ENCODE data around the gene COMMD7. TPM values are rescaled to one million over a fixed set of nuclear protein-coding genes. Genes with fewer than 3 reads are reported as not detected.
"Not testable (repeated sequence)": the region's sequence is repeated elsewhere in the genome, so short reads cannot be mapped to it uniquely, and the experiment has no call there.

Gene COMMD7
- total and polyA plus RNA-seq, 2 donors: 25.8 to 57.6 TPM

DNA sequence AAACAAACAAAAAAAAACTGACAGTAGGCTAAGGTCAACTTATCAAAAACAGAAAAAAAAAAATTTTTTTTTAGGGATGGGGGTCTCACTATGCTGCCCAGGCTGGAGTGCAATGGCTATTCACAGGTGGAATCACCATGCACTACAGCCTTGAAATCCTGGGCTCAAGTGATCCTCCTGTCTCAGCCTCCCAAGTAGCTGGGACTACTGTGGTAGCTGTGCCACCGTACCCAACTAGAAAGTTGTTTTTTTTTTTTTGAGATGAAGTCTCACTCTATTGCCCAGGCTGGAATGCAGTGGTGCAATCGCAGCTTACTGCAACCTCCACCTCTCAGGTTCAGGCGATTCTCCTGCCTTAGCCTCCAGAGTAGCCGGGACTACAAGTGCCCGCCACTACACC is 2.1 kb downstream of the COMMD7 start:
- no peaks in the 10 kb centered on the region for H3K36me3 ChIP-seq (ENCODE audit: control insufficient read depth in 2 of 2, insufficient read depth in 2 of 2, low read length in 1 of 2)
- H3K9me3 ChIP-seq (ENCODE audit: control insufficient read depth in 2 of 2, insufficient read depth in 1 of 2, low read length in 1 of 2): no peaks in the 10 kb centered on the region
- H3K27ac ChIP-seq (ENCODE audit: low read depth in 1 of 2, low read length in 1 of 2): no peak overlapping the region
- no peak overlapping the region for H3K4me3 ChIP-seq (ENCODE audit: low read length in 2 of 2)
- peaks cover 7 to 31% of the 10 kb centered on the region in 2 donors for H3K4me1 ChIP-seq (ENCODE audit: control insufficient read depth in 2 of 2, insufficient read depth in 2 of 2, low read length in 2 of 2)
- no peak for DNase-seq (ENCODE audit: low read depth in 6 of 9, low spot score in 9 of 9)
- WGBS: 99% methylated on average over 5 of the region's 5 CpGs
- H3K27me3 ChIP-seq (ENCODE audit: control insufficient read depth in 2 of 2, insufficient read depth in 1 of 2, low read length in 1 of 2): no peaks in the 10 kb centered on the region

DNA sequence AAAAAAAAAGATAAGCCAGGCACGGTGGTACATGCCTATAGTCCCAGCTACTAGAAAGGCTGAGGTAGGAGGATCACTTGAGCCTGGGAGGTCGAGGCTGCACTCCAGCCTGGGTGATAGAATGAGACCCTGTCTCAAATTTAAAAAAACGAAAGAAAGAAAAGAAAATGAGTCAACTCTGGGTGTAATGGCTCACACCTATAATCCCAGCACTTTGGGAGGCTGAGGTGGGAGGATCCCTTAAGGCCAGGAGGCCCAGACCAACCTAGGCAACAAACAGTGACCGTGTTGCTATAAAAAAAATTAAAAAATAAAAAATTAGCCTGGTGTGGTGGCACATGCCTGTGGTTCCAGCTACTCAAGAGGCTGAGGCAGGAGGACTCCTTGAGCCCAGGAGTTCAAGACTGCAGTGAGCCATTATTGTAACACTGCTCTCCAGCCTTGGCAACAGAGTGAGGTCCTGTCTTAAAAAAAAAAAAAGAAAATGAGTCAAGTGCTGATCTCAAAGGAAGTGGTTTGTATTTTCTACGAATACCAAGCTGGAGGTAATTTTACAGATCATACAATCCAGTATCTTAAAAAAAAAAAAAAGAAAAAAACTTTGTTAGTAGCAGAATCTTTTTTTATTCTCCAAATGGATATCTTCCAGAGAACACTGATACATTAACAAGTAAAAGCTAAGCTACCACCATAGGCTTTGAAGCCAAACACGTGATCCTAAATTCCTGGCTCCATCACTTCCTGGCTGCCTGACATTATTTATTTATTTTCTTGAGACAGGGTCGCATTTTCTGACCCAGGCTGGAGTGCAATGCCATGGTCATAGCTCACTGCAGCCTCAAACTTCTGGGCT is 5.7 kb downstream of the COMMD7 start:
- Histone ChIP-seq H3K27me3 (ENCODE audit: control insufficient read depth in 2 of 2, insufficient read depth in 1 of 2, low read length in 1 of 2) (no peaks in the 10 kb centered on the region), H3K36me3 (ENCODE audit: control insufficient read depth in 2 of 2, insufficient read depth in 2 of 2, low read length in 1 of 2) (no peaks in the 10 kb centered on the region), H3K9me3 (ENCODE audit: control insufficient read depth in 2 of 2, insufficient read depth in 1 of 2, low read length in 1 of 2) (no peaks in the 10 kb centered on the region), H3K27ac (ENCODE audit: low read depth in 1 of 2, low read length in 1 of 2) (peak overlapping the region; percentile 25 to 50), H3K4me1 (ENCODE audit: control insufficient read depth in 2 of 2, insufficient read depth in 2 of 2, low read length in 2 of 2) (peaks cover 2 to 18% of the 10 kb centered on the region in 2 donors), H3K4me3 (ENCODE audit: low read length in 2 of 2) (no peak overlapping the region)
- DNase-seq (ENCODE audit: low read depth in 6 of 9, low spot score in 9 of 9): peak in 2 of 9 donors; percentile 17 to 62
- WGBS: 69% methylated on average over 7 of the region's 7 CpGs

DNA sequence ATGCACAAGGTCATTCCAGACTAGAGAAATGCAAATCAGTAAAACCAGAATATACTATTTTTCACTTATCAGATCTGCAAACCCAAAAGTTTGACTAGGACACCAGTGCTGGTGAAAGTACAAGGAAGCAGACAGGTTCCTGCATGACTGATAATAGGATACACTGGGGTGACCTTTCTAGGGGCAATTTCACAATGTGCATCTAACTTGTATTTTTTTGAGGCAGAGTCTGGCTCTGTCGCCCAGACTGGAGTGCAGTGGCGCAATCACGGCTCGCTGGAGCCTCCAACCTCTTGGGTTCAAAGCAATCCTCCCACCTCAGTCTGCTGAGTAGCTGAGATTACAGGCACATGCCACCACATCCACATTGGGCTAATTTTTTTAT is 11.4 kb downstream of the COMMD7 start:
- Histone ChIP-seq H3K4me3 (ENCODE audit: low read length in 2 of 2) (no peak overlapping the region), H3K4me1 (ENCODE audit: control insufficient read depth in 2 of 2, insufficient read depth in 2 of 2, low read length in 2 of 2) (peaks cover 4 to 14% of the 10 kb centered on the region in 2 donors), H3K27me3 (ENCODE audit: control insufficient read depth in 2 of 2, insufficient read depth in 1 of 2, low read length in 1 of 2) (no peaks in the 10 kb centered on the region), H3K9me3 (ENCODE audit: control insufficient read depth in 2 of 2, insufficient read depth in 1 of 2, low read length in 1 of 2) (no peaks in the 10 kb centered on the region), H3K36me3 (ENCODE audit: control insufficient read depth in 2 of 2, insufficient read depth in 2 of 2, low read length in 1 of 2) (peaks cover 4 to 5% of the 10 kb centered on the region in 2 donors), H3K27ac (ENCODE audit: low read depth in 1 of 2, low read length in 1 of 2) (no peak overlapping the region)
- DNase-seq (ENCODE audit: low read depth in 6 of 9, low spot score in 9 of 9): no peak
- 83% methylated on average over 4 of the region's 4 CpGs for WGBS

DNA sequence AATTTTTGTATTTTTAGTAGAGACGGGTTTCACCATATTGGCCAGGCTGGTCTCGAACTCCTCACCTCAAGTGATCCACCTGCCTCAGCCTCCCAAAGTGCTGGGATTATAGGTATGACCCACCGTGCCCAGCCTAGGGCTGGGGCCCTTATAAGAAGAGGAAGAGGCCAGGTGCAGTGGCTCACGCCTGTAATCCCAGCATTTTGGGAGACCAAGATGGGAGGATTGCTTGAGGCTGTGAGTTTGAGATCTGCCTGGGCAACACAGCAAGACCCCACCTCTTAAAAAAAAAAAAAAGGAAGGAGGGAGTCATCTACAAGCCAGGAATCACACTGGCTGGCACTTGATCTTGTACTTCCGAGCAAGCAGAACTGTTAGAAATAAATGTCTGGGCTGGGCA is 13.9 kb downstream of the COMMD7 start:
- H3K4me1 ChIP-seq (ENCODE audit: control insufficient read depth in 2 of 2, insufficient read depth in 2 of 2, low read length in 2 of 2): peaks cover 4 to 14% of the 10 kb centered on the region in 2 donors
- not testable (repeated sequence) for H3K36me3 ChIP-seq (ENCODE audit: control insufficient read depth in 2 of 2, insufficient read depth in 2 of 2, low read length in 1 of 2); H3K4me3 ChIP-seq (ENCODE audit: low read length in 2 of 2); H3K9me3 ChIP-seq (ENCODE audit: control insufficient read depth in 2 of 2, insufficient read depth in 1 of 2, low read length in 1 of 2); H3K27ac ChIP-seq (ENCODE audit: low read depth in 1 of 2, low read length in 1 of 2); H3K27me3 ChIP-seq (ENCODE audit: control insufficient read depth in 2 of 2, insufficient read depth in 1 of 2, low read length in 1 of 2); DNase-seq (ENCODE audit: low read depth in 6 of 9, low spot score in 9 of 9)
- 99% methylated on average over 5 of the region's 5 CpGs for WGBS

DNA sequence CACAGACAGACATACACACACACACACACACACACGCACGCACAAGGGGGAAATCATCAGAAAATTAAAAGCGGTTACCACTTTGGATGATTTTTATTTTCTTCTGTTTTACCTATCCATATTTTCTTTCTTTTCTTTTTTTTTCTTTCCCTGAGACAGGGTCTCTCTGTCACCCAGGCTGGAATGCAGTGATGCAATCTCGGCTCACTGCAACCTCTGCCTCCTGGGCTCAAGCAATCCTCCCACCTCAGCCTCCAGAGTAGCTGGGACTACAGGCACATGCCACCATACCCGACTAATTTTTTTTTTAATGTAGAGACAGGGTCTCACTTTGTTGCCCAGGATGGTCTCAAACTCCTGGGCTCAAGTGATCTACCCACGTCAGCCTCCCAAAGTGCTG is 14.8 kb downstream of the COMMD7 start:
- not testable (repeated sequence) for DNase-seq (ENCODE audit: low read depth in 6 of 9, low spot score in 9 of 9); H3K27me3 ChIP-seq (ENCODE audit: control insufficient read depth in 2 of 2, insufficient read depth in 1 of 2, low read length in 1 of 2); H3K27ac ChIP-seq (ENCODE audit: low read depth in 1 of 2, low read length in 1 of 2); H3K9me3 ChIP-seq (ENCODE audit: control insufficient read depth in 2 of 2, insufficient read depth in 1 of 2, low read length in 1 of 2); H3K36me3 ChIP-seq (ENCODE audit: control insufficient read depth in 2 of 2, insufficient read depth in 2 of 2, low read length in 1 of 2); H3K4me3 ChIP-seq (ENCODE audit: low read length in 2 of 2)
- H3K4me1 ChIP-seq (ENCODE audit: control insufficient read depth in 2 of 2, insufficient read depth in 2 of 2, low read length in 2 of 2): peaks cover 4 to 14% of the 10 kb centered on the region in 2 donors
- 98% methylated on average over 6 of the region's 6 CpGs for WGBS

DNA sequence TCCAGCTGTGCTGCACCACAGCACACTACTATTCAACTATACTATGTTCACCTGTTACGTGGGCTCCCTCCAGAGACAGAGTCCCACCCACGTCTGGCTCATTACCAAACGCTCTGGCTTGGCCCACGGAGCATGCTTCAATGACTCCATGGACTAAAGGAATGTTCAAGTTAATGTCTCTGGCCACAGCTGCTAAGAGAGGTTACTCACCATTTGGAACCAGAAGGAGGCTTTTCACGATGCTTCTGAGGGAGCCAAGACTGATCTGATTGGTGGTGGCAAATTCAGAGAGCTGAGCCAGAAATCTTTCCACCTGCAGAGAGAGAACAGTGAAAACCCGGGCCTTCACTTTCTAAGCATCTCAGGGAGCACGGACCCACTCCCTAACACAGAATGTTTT is 15.6 kb downstream of the COMMD7 start:
- DNase-seq (ENCODE audit: low read depth in 6 of 9, low spot score in 9 of 9): no peak
- H3K27me3 ChIP-seq (ENCODE audit: control insufficient read depth in 2 of 2, insufficient read depth in 1 of 2, low read length in 1 of 2): no peaks in the 10 kb centered on the region
- H3K4me3 ChIP-seq (ENCODE audit: low read length in 2 of 2): no peak overlapping the region
- no peaks in the 10 kb centered on the region for H3K9me3 ChIP-seq (ENCODE audit: control insufficient read depth in 2 of 2, insufficient read depth in 1 of 2, low read length in 1 of 2)
- H3K4me1 ChIP-seq (ENCODE audit: control insufficient read depth in 2 of 2, insufficient read depth in 2 of 2, low read length in 2 of 2): peaks cover 4 to 14% of the 10 kb centered on the region in 2 donors
- no peak overlapping the region for H3K27ac ChIP-seq (ENCODE audit: low read depth in 1 of 2, low read length in 1 of 2)
- peaks cover 4 to 7% of the 10 kb centered on the region in 2 donors for H3K36me3 ChIP-seq (ENCODE audit: control insufficient read depth in 2 of 2, insufficient read depth in 2 of 2, low read length in 1 of 2)
- WGBS: 90% methylated on average over 7 of the region's 7 CpGs

DNA sequence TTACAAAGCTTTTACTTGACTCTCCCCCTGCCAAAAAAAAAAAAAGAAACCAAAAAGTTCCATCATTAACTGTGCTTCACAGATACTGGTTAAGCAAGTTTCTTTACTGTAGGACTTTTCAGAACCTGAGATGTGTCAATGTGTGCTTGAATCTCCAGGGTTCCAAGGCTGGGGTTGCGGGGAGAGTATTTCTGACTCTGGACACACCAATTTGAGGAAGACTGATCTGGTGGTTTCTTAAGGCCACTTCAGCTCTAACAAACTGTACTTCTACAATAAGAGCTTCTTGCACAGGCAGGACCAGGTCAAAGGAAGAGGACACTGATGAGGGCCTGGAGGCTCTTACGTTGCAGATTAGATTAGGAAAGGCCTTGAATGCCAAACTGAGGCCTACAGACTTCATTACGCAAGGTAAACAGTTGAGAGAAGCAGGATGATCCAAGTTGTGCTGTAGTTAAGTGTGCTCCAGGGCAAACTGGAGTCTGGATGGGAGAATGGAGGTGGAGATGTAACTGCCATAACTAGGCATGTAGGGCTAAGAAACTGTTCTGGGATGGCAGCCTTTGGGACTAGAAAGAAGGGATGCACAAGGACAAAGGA is 24.4 kb downstream of the COMMD7 start:
- no peak for DNase-seq (ENCODE audit: low read depth in 6 of 9, low spot score in 9 of 9)
- Histone ChIP-seq H3K4me3 (ENCODE audit: low read length in 2 of 2) (no peak overlapping the region), H3K27me3 (ENCODE audit: control insufficient read depth in 2 of 2, insufficient read depth in 1 of 2, low read length in 1 of 2) (no peaks in the 10 kb centered on the region), H3K27ac (ENCODE audit: low read depth in 1 of 2, low read length in 1 of 2) (no peak overlapping the region), H3K4me1 (ENCODE audit: control insufficient read depth in 2 of 2, insufficient read depth in 2 of 2, low read length in 2 of 2) (no peaks in the 10 kb centered on the region), H3K9me3 (ENCODE audit: control insufficient read depth in 2 of 2, insufficient read depth in 1 of 2, low read length in 1 of 2) (no peaks in the 10 kb centered on the region), H3K36me3 (ENCODE audit: control insufficient read depth in 2 of 2, insufficient read depth in 2 of 2, low read length in 1 of 2) (peaks cover 0 to 9% of the 10 kb centered on the region in 2 donors)
- WGBS: 87% methylated on average over 3 of the region's 3 CpGs

DNA sequence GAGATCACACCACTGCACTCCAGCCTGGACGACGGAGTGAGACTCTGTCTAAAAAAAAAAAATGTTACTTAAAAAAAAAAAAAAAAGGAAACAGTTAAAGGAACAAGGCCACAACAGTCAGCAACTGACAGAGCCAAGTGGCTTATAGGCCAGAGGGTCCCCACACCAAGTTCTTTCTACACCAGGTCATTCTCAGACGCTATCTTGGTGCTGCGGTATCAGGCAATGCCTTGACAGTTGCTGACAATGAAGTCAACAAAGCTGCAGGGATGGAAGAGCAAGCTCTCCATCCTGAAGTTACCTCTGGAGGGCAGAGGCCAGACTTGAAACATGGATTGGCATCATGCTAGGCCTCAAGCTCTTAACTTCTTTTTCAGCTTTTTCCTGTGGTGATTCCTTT is 31.9 kb downstream of the COMMD7 start:
- Histone ChIP-seq H3K4me1 (ENCODE audit: control insufficient read depth in 2 of 2, insufficient read depth in 2 of 2, low read length in 2 of 2) (peaks cover 3 to 4% of the 10 kb centered on the region in 2 donors), H3K4me3 (ENCODE audit: low read length in 2 of 2) (no peak overlapping the region), H3K27me3 (ENCODE audit: control insufficient read depth in 2 of 2, insufficient read depth in 1 of 2, low read length in 1 of 2) (no peaks in the 10 kb centered on the region), H3K36me3 (ENCODE audit: control insufficient read depth in 2 of 2, insufficient read depth in 2 of 2, low read length in 1 of 2) (peaks cover 3 to 8% of the 10 kb centered on the region in 2 donors), H3K27ac (ENCODE audit: low read depth in 1 of 2, low read length in 1 of 2) (no peak overlapping the region), H3K9me3 (ENCODE audit: control insufficient read depth in 2 of 2, insufficient read depth in 1 of 2, low read length in 1 of 2) (no peaks in the 10 kb centered on the region)
- 89% methylated on average over 4 of the region's 4 CpGs for WGBS
- no peak for DNase-seq (ENCODE audit: low read depth in 6 of 9, low spot score in 9 of 9)

DNA sequence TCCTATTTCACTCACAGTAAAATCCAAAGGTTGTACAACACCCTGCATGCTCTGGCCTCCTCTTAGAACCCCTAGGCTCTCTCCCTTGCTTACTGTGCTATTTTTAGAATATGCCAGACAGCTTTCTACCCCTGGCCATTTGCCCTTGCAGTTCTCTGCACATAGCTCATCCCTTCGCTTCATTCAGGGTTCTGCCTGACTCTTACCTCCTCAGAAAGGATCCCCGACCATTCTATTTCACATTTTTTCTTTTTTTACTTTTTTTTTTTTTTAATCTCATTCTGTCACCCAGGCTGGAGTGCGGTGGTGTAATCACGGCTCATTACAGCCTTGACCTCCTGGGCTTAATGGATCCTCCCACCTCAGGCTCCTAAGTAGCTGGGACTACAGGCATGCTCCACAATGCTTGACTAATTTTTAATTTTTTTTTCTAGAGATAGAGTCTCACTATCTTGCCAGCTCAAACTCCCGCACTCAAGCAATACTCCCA is 33.6 kb downstream of the COMMD7 start:
- 94% methylated on average over 5 of the region's 5 CpGs for WGBS
- H3K36me3 ChIP-seq (ENCODE audit: control insufficient read depth in 2 of 2, insufficient read depth in 2 of 2, low read length in 1 of 2): peaks cover 5 to 15% of the 10 kb centered on the region in 2 donors

More for the DNA sequence above, 33.6 kb downstream of the COMMD7 start:
- peaks cover 3 to 4% of the 10 kb centered on the region in 2 donors for H3K4me1 ChIP-seq (ENCODE audit: control insufficient read depth in 2 of 2, insufficient read depth in 2 of 2, low read length in 2 of 2)
- no peak for DNase-seq (ENCODE audit: low read depth in 6 of 9, low spot score in 9 of 9)
- H3K27ac ChIP-seq (ENCODE audit: low read depth in 1 of 2, low read length in 1 of 2): no peak overlapping the region
- no peaks in the 10 kb centered on the region for H3K9me3 ChIP-seq (ENCODE audit: control insufficient read depth in 2 of 2, insufficient read depth in 1 of 2, low read length in 1 of 2)
- H3K4me3 ChIP-seq (ENCODE audit: low read length in 2 of 2): no peak overlapping the region
- no peaks in the 10 kb centered on the region for H3K27me3 ChIP-seq (ENCODE audit: control insufficient read depth in 2 of 2, insufficient read depth in 1 of 2, low read length in 1 of 2)

Data from thymus (tissue), 11 donors.